ENCODE results near the gene TRIM2. TPM values are rescaled to one million over a fixed set of nuclear protein-coding genes. Genes with fewer than 3 reads are reported as not detected.

The TRIM2 gene
- total and polyA plus RNA-seq, 2 experiments from 2014 or later = 22.0 to 61.5 TPM

GRCh38 chr4:153314915-153315314 lies 110.7 kb downstream of the TRIM2 start:
- H3K9me3 Mint-ChIP-seq = no peaks in the 10 kb centered on the region

More at GRCh38 chr4:153314915-153315314, 110.7 kb downstream of the TRIM2 start:
- no peaks in the 10 kb centered on the region for H4K20me1 ChIP-seq (replicated peaks; ENCODE audit: insufficient read depth)
- H3K27ac ChIP-seq (ENCODE audit: low read depth) = peak overlapping the region; percentile 29; the same call in 1 of the 2 replicates
- H3K36me3 Mint-ChIP-seq (ENCODE audit: low read depth) = peaks cover 29% of the 10 kb centered on the region
- no peak overlapping the region for H3K4me3 ChIP-seq
- no peaks in the 10 kb centered on the region for H3K27me3 ChIP-seq (ENCODE audit: insufficient read depth)
- ATAC-seq = no peak
- H2AFZ ChIP-seq = no peak overlapping the region
- H3K4me3 Mint-ChIP-seq = no peak overlapping the region
- H3K4me2 ChIP-seq = no peak overlapping the region
- H3K9me2 ChIP-seq (ENCODE audit: insufficient read depth) = no peaks in the 10 kb centered on the region
- H3K79me2 ChIP-seq (replicated peaks; ENCODE audit: insufficient read depth) = no peaks in the 10 kb centered on the region
- H3K27me3 Mint-ChIP-seq (ENCODE audit: insufficient read depth, low read depth, poor library complexity) = no peaks in the 10 kb centered on the region
- DNase-seq (ENCODE audit: low spot score) = no peak
- no peaks in the 10 kb centered on the region for H3K4me1 Mint-ChIP-seq
- no peaks in the 10 kb centered on the region for H3K4me1 ChIP-seq (ENCODE audit: insufficient read depth)
- H3F3A ChIP-seq (replicated peaks; ENCODE audit: low read depth) = peaks cover 3% of the 10 kb centered on the region; the same call in 1 of the 2 replicates
- H3K36me3 ChIP-seq (ENCODE audit: insufficient read depth) = no peaks in the 10 kb centered on the region
- no peak for TF ChIP-seq ZNF462 (CRISPR knock-in tag; IDR thresholded peaks at IDR 0.05)
- no peak overlapping the region for H3K27ac Mint-ChIP-seq
